Right renal cortex interstitium (tissue), 3 donors: ENCODE data around the gene MCU. TPM values are rescaled to one million over a fixed set of nuclear protein-coding genes. Genes with fewer than 3 reads are reported as not detected.
"Not testable (repeated sequence)": the region's sequence is repeated elsewhere in the genome, so short reads cannot be mapped to it uniquely, and the experiment has no call there.

Experiments used
- DNase-seq, 3 donors: peaks; one replicate each; pipeline ENCODE4 v3.0.0-alpha.2; 2013; ENCODE audit warnings: low read depth in 3 of 3, low spot score in 2 of 3
- polyA plus RNA-seq, 3 donors: library from polyadenylated mRNA; unstranded; fragments of 120-200 nt; gene quantifications; one replicate each; pipeline ENCODE4 v1.2.1, GENCODE V29; 2013; ENCODE audit not compliant: insufficient read length in 3 of 3

MCU gene
- polyA plus RNA-seq, 3 donors: 48.4 to 55.1 (median 50.3) TPM

DNA sequence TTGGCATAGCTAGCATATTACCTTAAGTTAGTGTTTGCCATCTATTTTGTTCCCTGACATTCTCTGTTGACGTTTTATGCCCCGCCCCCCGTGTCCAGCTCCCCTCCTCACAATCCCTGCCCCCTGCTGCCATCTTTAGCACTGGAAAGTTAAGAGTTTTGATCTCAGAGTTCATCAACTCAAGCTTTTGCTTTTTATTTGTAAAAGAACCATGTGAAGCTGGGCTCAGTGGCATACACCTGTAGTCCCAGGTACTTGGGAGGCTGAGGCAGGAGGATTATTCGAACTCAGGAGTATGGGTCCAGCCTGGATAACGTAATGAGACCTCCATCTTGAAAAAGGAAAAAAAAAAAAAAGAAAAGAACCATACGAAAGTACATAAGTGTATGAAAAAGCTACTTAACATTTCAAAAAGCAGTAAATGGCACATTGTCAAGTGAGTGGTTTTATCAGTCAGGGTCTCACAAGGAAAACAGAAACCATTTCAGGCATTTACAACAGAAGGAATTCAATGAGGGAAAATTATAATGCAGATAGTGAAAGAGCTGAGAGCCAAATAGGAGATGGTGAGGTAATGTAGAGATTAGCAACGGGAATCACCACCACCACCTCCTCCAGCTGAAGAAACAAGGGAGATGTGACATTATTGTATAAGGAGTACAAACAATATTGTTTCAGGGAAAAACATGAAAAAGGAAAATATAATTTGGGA, 64.9 kb downstream of the MCU start:
- no peak for DNase-seq

DNA sequence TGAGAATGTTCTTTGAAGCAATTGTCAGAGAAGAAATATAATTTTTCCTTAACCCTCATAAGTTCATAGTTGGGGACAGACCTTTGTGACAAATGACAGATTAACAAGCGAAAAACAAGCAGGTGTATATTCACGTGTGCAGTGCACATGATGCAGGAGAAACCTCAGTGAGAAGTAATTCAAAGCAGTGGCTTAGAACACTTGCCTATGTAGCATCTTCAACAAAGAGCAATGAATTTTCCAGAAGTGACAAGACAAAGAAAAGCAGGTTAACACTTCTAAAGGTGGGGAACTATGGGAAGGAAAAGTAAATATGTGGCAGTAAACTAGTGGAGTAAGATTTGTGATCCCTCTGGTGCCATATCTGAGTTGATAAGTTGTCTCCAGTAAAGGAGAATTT, 65.8 kb downstream of the MCU start:
- DNase-seq: no peak

GRCh38 chr10:72758930-72759329, 67.0 kb downstream of the MCU start:
- not testable (repeated sequence) for DNase-seq

- no peak for DNase-seq
These were observed 67.6 kb downstream of the MCU start for GRCh38 chr10:72759584-72759983.

GRCh38 chr10:72761498-72761897, 69.6 kb downstream of the MCU start:
- no peak for DNase-seq

GRCh38 chr10:72762042-72762441, 70.1 kb downstream of the MCU start:
- no peak for DNase-seq

DNA sequence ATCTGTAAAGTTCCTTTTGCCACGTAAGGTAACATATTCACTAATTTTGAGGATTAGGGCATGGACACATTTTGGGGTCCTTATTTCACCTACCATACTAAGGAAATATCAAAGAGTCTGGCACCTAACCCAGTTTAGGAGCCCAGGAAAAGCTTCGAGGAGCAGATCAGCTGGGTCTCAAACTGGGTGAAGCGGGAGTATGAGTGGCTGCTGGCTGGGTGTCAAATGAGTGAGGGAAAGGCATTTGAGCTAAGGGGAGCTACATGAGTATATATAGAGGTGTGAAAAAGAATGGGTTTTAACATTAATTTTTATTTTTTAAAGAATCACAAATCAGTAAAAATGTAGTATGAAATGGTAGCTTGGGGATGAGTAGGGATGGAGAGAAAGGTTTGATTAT, 71.3 kb downstream of the MCU start:
- DNase-seq: no peak

DNA sequence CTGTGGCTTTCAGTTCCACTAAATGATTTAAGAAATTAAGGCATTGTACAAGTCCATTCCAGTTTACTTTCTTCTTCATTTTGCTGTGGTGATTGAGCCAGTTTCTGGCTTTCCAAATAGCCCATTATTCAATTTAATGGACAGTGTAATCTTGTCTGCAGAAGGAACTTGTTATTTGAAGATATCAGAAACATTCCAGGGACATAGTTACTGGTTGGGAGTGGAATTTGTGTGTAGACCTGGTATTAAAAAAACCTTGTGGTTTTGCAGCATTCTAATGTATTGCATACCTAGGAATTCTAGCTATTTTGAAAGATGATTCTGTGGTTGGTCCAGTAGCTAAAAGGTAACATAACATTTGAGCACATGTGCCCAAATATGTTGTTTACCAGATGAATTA, 72.2 kb downstream of the MCU start:
- DNase-seq: no peak

DNA sequence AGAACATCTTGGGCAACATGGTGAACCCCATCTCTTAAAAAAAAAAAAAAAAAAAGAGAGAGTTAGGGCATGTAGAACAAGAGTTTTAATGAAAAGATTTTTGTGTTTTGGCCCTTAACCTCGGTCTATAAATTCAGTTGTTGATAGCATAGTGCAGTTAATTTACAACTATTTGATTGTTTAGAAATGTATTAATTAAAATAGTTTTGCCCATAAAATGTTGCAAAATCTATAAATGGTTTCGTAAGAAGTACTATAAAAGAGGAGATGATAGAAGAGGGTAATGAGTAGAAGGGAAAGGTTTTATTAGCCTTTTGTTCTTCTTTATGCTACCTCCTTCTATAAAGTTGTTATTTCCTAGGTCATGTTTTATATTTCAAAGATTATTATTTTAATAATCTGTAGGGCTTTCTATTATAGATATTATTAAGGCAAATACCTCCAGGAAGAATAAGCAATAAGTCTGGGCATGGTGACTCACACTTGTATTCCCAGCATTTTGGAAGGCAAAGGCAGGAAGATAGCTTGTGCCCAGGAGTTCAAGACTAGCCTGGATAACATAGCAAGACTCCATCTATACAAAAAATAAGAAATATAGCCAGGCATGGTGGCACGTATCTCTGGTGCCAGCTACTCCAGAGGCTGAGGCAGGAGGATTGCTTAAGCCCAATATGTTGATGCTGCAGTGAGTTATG, 73.3 kb downstream of the MCU start:
- no peak for DNase-seq

- DNase-seq: not testable (repeated sequence)
These were observed 79.3 kb downstream of the MCU start for GRCh38 chr10:72771195-72771594.

DNA sequence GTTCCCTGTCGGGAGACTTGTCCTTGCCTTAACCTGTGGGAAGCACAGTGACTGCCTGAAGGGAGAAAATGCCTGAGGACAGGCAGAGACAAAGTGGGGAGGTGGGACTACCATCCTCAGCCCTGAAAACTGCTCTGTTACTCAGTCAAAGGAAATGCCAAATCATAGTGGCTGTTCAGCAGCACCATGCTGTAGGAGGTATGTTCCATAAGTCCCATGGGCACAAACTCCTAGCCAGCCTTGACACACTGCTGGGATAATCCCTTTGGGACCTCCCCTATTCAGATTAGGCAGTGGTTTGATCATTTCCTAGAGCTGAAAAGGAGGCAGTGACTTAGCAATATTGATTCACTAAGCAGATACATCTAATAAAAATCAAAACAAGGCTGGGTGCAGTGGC, 80.1 kb downstream of the MCU start:
- no peak for DNase-seq

- no peak for DNase-seq
These were observed 87.9 kb downstream of the MCU start for GRCh38 chr10:72779874-72780273.

- DNase-seq: no peak
These were observed 90.8 kb downstream of the MCU start for GRCh38 chr10:72782649-72783330.

DNA sequence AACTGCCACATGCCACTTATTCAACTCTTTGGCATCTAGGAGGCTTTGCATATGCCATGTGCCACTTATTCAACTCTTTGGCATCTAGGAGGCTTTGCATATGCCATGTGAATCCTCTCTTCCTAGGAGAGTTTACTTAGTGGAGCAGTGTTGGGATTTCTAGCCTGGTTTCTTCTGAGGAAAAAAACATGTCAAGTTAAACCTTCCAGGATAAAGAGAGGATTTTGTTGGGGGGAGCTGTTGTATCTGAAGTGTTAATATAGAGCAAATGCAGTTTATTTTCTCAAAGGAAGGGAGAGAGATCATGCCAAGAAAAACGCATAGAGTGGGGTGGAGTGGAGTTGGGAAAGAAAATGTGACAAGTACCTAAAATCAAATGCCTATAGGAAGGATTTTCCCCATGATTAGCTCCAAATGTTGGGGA, 91.5 kb downstream of the MCU start:
- DNase-seq: no peak

- peak in 2 of 3 donors; percentile 38 to 55 for DNase-seq
These were observed 92.8 kb downstream of the MCU start for GRCh38 chr10:72784551-72785351.

DNA sequence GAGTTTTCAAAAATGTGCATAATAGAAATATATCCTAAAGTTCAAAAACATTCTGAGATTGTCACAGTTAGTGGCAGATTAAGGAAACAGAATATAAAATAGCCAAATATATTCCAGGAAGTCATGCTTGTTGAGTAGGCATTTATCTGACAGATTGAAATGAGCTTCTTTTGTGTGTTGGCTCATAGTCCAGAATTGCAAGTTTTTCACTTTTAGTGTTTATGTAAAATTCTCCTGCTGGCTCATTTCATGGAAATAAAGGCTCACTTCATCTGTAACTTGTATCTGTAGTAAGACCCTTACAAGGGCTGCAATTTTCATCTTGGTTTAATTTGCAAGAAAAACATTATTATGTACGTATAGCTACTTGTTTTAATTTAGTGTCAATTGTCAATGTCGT, 93.5 kb downstream of the MCU start:
- DNase-seq: no peak

DNA sequence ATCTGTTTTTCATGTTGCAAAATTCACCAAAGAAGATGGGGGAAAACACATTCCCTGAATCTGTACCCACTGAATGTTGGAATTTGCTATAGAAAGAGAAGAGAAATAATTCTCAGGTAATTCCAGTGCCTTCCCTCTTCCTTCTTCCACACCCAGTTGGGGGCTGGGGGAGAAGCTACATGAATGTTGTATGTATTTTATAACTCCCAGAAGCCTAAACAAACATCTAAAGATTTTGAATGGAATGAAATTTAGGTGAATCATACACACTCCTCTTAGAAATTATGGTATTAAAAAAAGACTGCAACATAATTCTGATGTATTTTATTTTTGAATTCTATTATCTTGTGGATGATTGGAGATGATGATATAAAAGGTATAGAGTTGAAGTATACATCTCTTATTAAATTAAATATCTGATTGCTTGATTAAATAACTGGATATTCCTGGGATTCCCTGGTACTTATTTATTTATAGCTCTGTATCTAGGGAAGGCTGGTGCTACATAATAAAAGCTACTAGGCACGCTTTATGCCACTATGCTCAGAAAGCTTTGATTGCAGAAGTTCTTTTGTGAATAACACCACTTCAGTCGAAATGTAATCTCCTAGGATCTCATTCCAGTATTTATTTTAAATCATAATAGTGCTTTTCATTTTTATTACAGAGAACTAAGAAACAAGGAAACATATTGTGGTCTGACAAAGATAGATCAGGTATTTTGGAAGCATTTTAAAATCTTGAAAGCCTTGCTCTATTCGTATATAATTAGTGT, 98.5 kb downstream of the MCU start:
- DNase-seq: no peak

- DNase-seq: no peak
These were observed 100.3 kb downstream of the MCU start for GRCh38 chr10:72792288-72792687.

GRCh38 chr10:72793752-72794151, 101.8 kb downstream of the MCU start:
- DNase-seq: no peak

- DNase-seq: no peak
These were observed 102.3 kb downstream of the MCU start for GRCh38 chr10:72794260-72794659.
